T-helper 1 cell treated with Interleukin-12 subunit alpha and Interleukin-12 subunit beta and Interleukin-4 antibody, amounts not matched to agents 30 ng/mL and 1 ng/mL, for 36 hours (primary cell): Measurements from ENCODE around the gene SLF1. TPM values are rescaled to one million over a fixed set of nuclear protein-coding genes. Genes with fewer than 3 reads are reported as not detected.

ENCODE experiments used
- intact Hi-C: fragments of 100-400 bp; cut with micrococcal nuclease; formaldehyde crosslinking; loops from one replicate; pipeline ENCODE4 v1.15.1; 2024
- total RNA-seq: library from RNA; stranded (reverse); gene quantifications from 2 replicates; pipeline ENCODE4 v1.2.3, GENCODE V29; 2022

Gene SLF1
- total RNA-seq, 1 donor from 2014 or later, result 17.5 TPM

- intact Hi-C loops, result loop anchor here (2.0 to 5.0 kb wide), 2 partner anchors 82 to 590 kb away; a partner anchor contains a TSS
Measured at GRCh38 chr5:94702729-94703128, 84.3 kb downstream of the SLF1 start.

GRCh38 chr5:94705427-94705826 lies 87.0 kb downstream of the SLF1 start:
- intact Hi-C loops, result no loop called here

GRCh38 chr5:94707359-94707758 lies 88.9 kb downstream of the SLF1 start:
- intact Hi-C loops, result no loop called here

- intact Hi-C loops, result no loop called here
Measured at GRCh38 chr5:94709277-94709676, 90.8 kb downstream of the SLF1 start.

GRCh38 chr5:94711785-94712184 lies 93.3 kb downstream of the SLF1 start:
- intact Hi-C loops, result no loop called here

GRCh38 chr5:94715768-94716167 lies 97.3 kb downstream of the SLF1 start:
- intact Hi-C loops, result no loop called here

- intact Hi-C loops, result no loop called here
Measured at GRCh38 chr5:94725142-94725541, 106.7 kb downstream of the SLF1 start.

- intact Hi-C loops, result no loop called here
Measured at GRCh38 chr5:94731471-94731870, 113.0 kb downstream of the SLF1 start.

GRCh38 chr5:94736498-94736897 lies 118.0 kb downstream of the SLF1 start:
- intact Hi-C loops, result loop anchor here (5.0 kb wide), 2 partner anchors 934 to 1114 kb away; no protein-coding TSS in a partner anchor

- intact Hi-C loops, result no loop called here
Measured at GRCh38 chr5:94740286-94740685, 121.8 kb downstream of the SLF1 start.

- intact Hi-C loops, result no loop called here
Measured at GRCh38 chr5:94742852-94743251, 124.4 kb downstream of the SLF1 start.

- intact Hi-C loops, result no loop called here
Measured at GRCh38 chr5:94744906-94745305, 126.4 kb downstream of the SLF1 start.

- intact Hi-C loops, result no loop called here
Measured at GRCh38 chr5:94745786-94746730, 127.6 kb downstream of the SLF1 start.

GRCh38 chr5:94746731-94747124 lies 128.3 kb downstream of the SLF1 start:
- intact Hi-C loops, result no loop called here

Other genes starting within 250 kb of the SLF1 start
- gene KIAA0825, start 65 bp upstream of the SLF1 start, total RNA-seq, result 2.1 TPM in 2 replicates